ENCODE results near the gene PRELID1. TPM values are rescaled to one million over a fixed set of nuclear protein-coding genes. Genes with fewer than 3 reads are reported as not detected.
"Not testable (repeated sequence)": the region's sequence is repeated elsewhere in the genome, so short reads cannot be mapped to it uniquely, and the experiment has no call there.

Gene PRELID1
- 10 to 100 TPM; 63.3 to 91.8 TPM for total RNA-seq

- intact Hi-C loops (cut with DNase I) = no loop called here
- peak; percentile 89 to 94 (median 90) for DNase-seq
- H3K4me1 ChIP-seq = peaks cover 63% of the 10 kb centered on the region
- peak within 1 kb of the TSS; percentile 70 to 80 for H3K4me3 ChIP-seq
- TF ChIP-seq CTCF (IDR thresholded peaks at IDR 0.05) = peak in 3 of 7 experiments; percentile 11 to 36 (median 26)
- peak; percentile 73 to 87 (median 80) for TF ChIP-seq POLR2A (IDR thresholded peaks at IDR 0.05)
- peaks cover 0 to 8% of the 10 kb centered on the region in 2 donors for H3K36me3 ChIP-seq (replicated peaks in 1 of 2; ENCODE audit: insufficient read depth in 1 of 2, low read depth in 2 of 2)
- peak within 1 kb of the TSS; percentile 81 to 93 (median 90) for H3K27ac ChIP-seq
- H3K27me3 ChIP-seq = no peaks in the 10 kb centered on the region
- 0% methylated on average over 99 of the region's 100 CpGs; no CpG with 5 or more reads in 1 of the 2 donors for WGBS, 2 donors
- H3K9me3 ChIP-seq = no peaks in the 10 kb centered on the region
- peak; percentile 72 for ATAC-seq
Observed at GRCh38 chr5:177303121-177303924, at the start of gene PRELID1, which contains the start of gene RAB24. Gene PRELID1 (plus strand): TSS chr5:177303799. CDS start chr5:177303986, 187 bp downstream. Gene RAB24 (minus strand): TSS chr5:177303719. CDS start chr5:177303288, 431 bp downstream.

GRCh38 chr5:177256296-177256695, 47.3 kb upstream of the PRELID1 start:
- H3K36me3 ChIP-seq (replicated peaks in 1 of 2; ENCODE audit: insufficient read depth in 1 of 2, low read depth in 2 of 2) = peaks cover 21 to 25% of the 10 kb centered on the region in 2 donors
- intact Hi-C loops (cut with DNase I) = no loop called here
- WGBS, 2 donors = 36 to 37% methylated on average over 5 of the region's 5 CpGs
- no peak for ATAC-seq
- DNase-seq = peak; percentile 27 to 57 (median 43)
- H3K27ac ChIP-seq = no peak overlapping the region
- TF ChIP-seq CTCF (IDR thresholded peaks at IDR 0.05) = no peak
- no peak for TF ChIP-seq POLR2A (IDR thresholded peaks at IDR 0.05)
- H3K27me3 ChIP-seq = no peaks in the 10 kb centered on the region
- H3K4me3 ChIP-seq = no peak overlapping the region
- no peaks in the 10 kb centered on the region for H3K4me1 ChIP-seq
- H3K9me3 ChIP-seq = no peaks in the 10 kb centered on the region

GRCh38 chr5:177258711-177259110, 44.9 kb upstream of the PRELID1 start:
- H3K27me3 ChIP-seq; H3K27ac ChIP-seq; ATAC-seq; H3K9me3 ChIP-seq; DNase-seq; H3K4me1 ChIP-seq; H3K4me3 ChIP-seq; intact Hi-C loops (cut with DNase I): not testable (repeated sequence)
- 88 to 97% methylated on average over 7 of the region's 7 CpGs for WGBS, 2 donors
- peaks cover 16 to 22% of the 10 kb centered on the region in 2 donors for H3K36me3 ChIP-seq (replicated peaks in 1 of 2; ENCODE audit: insufficient read depth in 1 of 2, low read depth in 2 of 2)

- Histone ChIP-seq H3K27ac (no peak overlapping the region), H3K27me3 (no peaks in the 10 kb centered on the region), H3K4me3 (no peak overlapping the region), H3K9me3 (no peaks in the 10 kb centered on the region), H3K4me1 (peaks cover 4% of the 10 kb centered on the region), H3K36me3 (replicated peaks in 1 of 2; ENCODE audit: insufficient read depth in 1 of 2, low read depth in 2 of 2) (peaks cover 16 to 21% of the 10 kb centered on the region in 2 donors)
- 94 to 95% methylated on average over 7 of the region's 7 CpGs for WGBS, 2 donors
- DNase-seq = no peak
- TF ChIP-seq POLR2A (IDR thresholded peaks at IDR 0.05) = no peak
- TF ChIP-seq CTCF (IDR thresholded peaks at IDR 0.05) = no peak
- ATAC-seq = no peak
- intact Hi-C loops (cut with DNase I) = no loop called here
Observed at GRCh38 chr5:177260961-177261360, 42.6 kb upstream of the PRELID1 start.

GRCh38 chr5:177261510-177261909, 42.1 kb upstream of the PRELID1 start:
- Histone ChIP-seq H3K4me3 (no peak overlapping the region), H3K9me3 (no peaks in the 10 kb centered on the region), H3K27ac (no peak overlapping the region), H3K4me1 (peaks cover 4% of the 10 kb centered on the region), H3K27me3 (no peaks in the 10 kb centered on the region), H3K36me3 (replicated peaks in 1 of 2; ENCODE audit: insufficient read depth in 1 of 2, low read depth in 2 of 2) (peaks cover 20 to 21% of the 10 kb centered on the region in 2 donors)
- intact Hi-C loops (cut with DNase I) = no loop called here
- TF ChIP-seq CTCF (IDR thresholded peaks at IDR 0.05) (no peak), POLR2A (IDR thresholded peaks at IDR 0.05) (no peak)
- WGBS, 2 donors = 57 to 81% methylated on average over 1 of the region's 1 CpG
- ATAC-seq (no peak), DNase-seq (no peak)
